Activated CD8-positive, alpha-beta memory T cell treated with anti-CD3 and anti-CD28 coated beads for 48 hours (primary cell): ENCODE results near the gene MTG2.

Source experiments
- DNase-seq, 3 experiments: peaks; one replicate each; pipeline ENCODE4 v3.0.0-alpha.2; 2020; ENCODE audit warnings: low read depth in 2 of 3, low spot score in 2 of 3

MTG2 gene

GRCh38 chr20:62182469-62183425, at the start of gene MTG2:
Gene MTG2, plus strand, starts transcription at chr20:62183028. Its CDS starts 10,393 bp downstream, at chr20:62193421.
- peak; percentile 78 to 88 (median 83) for DNase-seq

- DNase-seq: no peak
These were observed 49.6 kb upstream of the MTG2 start for GRCh38 chr20:62133051-62133845.

- no peak for DNase-seq
These were observed 49.0 kb upstream of the MTG2 start for GRCh38 chr20:62133864-62134263.

- no peak for DNase-seq
These were observed 48.0 kb upstream of the MTG2 start for GRCh38 chr20:62134735-62135231.

GRCh38 chr20:62135573-62136266, 47.1 kb upstream of the MTG2 start:
- DNase-seq: no peak

DNA sequence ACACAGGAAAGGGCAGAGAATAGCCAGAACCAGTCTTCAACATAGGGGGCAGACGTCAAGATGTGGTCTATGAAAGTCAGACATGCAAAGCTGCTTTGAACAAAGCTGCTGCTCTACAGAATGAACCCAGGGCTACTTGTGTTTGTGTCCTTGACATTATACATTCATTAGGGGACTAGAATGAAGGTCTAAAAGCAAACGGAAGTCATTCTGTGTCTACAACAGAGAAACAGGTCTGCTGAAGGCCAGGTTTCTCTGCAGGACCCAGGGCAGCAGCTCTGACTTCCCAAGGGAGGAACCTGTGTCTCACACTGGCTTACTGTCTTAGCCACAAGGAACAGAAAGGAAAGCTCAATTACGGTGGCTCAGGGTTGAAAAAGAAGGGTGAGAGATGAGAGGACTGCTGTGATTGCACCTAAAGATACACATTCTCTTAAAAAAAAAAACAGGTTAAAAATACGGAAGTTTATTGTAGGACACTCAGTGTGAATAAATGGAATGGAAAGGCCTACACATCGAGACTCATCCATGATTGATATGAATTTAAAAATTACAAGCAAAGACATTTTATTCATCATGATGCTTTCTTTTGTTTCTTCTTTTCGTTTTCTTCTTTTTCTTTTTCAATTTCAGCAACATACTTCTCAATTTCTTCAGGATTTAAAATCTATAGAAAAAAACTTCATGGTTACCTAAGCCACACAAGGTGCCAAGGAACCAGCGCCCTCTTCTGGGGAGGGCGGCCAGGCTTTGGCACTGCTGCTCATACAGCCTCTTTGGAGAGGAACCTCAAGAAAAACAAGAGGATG, 46.3 kb upstream of the MTG2 start:
- DNase-seq: no peak

GRCh38 chr20:62137092-62137384, 45.8 kb upstream of the MTG2 start:
- DNase-seq: no peak

DNA sequence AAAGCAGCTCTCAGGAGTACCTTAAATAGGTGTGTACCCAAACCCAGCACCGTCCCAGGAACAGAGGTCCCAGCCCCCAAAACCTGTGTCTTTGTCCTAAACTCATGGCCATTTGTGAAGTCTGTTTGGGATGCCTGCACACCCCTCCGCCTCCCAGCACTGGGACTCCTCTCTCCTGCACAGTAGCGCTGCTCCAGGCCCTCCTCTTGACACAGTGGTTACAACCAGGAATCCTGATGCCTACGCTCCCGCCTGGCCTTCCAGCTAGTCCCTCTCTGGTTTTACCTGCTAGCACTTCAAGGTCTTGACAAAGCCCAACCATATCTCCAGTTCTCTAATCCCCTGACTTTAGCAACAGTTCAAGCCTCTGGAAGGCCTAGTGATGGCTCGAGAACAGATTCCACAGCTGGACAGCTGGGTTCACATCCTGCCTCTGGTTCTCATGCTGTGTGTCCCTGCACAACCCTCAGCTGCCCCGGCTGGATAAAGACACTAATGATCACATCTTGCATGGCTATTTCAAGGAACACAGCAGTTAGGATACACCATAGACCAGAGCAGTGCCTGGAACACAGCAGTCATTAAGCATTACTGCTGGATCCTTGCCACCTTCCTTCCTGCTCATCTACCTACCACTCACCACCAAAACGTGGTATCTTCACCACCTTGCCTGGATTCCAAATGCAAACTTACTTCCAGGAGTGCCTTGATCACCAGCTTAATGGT, 45.2 kb upstream of the MTG2 start:
- no peak for DNase-seq

- DNase-seq: no peak
These were observed 44.7 kb upstream of the MTG2 start for GRCh38 chr20:62138204-62138543.

DNA sequence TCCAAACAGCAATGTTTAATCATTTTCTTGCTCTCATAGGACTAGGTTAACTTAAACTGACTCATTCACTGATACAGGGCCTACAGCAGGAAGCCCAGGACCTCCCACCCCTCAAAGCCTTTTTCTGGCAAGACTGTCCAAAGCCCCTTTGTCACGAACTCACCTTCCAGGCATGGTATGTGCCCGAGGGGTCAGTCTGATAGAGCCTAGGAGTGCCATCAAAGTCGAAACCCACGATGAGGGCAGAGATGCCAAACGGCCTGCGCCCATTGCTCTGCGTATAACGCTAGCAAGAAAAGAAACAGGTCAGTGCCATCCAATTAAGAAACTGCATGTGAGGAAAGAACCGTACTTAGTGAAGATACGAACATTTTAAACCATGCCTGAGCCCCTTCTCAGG, 43.9 kb upstream of the MTG2 start:
- DNase-seq: no peak

DNA sequence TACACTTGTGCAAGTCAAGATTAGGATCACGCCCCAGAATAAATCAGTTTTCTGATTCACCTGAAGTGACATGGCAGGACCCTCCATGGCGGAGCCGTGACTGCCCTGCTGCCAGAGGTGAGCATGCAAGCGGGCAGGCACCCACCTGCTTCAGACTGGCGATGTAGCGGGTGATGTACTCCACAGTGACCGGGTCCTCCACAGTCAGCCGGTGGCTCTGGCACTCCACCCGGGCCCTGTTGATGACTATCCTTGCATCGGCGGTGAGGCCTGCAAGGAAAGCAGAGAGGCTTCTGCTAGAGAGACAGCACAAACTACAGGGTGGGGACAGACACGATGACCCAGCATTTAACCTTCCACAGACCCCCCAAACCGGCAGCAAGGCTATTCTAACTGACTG, 43.2 kb upstream of the MTG2 start:
- no peak for DNase-seq

GRCh38 chr20:62141043-62141396, 41.8 kb upstream of the MTG2 start:
- no peak for DNase-seq

GRCh38 chr20:62141397-62142251, 41.2 kb upstream of the MTG2 start:
- DNase-seq: no peak

GRCh38 chr20:62142252-62143080, 40.4 kb upstream of the MTG2 start:
- no peak for DNase-seq

GRCh38 chr20:62143081-62143956, 39.5 kb upstream of the MTG2 start, which contains the start of the genes PSMA7 and SS18L1:
Gene PSMA7, minus strand, starts transcription at chr20:62143394. Its CDS starts 91 bp downstream, at chr20:62143303.
Gene SS18L1, plus strand, starts transcription at chr20:62143769. Its CDS starts 52 bp downstream, at chr20:62143821.
- peak; percentile 63 to 79 (median 71) for DNase-seq

DNA sequence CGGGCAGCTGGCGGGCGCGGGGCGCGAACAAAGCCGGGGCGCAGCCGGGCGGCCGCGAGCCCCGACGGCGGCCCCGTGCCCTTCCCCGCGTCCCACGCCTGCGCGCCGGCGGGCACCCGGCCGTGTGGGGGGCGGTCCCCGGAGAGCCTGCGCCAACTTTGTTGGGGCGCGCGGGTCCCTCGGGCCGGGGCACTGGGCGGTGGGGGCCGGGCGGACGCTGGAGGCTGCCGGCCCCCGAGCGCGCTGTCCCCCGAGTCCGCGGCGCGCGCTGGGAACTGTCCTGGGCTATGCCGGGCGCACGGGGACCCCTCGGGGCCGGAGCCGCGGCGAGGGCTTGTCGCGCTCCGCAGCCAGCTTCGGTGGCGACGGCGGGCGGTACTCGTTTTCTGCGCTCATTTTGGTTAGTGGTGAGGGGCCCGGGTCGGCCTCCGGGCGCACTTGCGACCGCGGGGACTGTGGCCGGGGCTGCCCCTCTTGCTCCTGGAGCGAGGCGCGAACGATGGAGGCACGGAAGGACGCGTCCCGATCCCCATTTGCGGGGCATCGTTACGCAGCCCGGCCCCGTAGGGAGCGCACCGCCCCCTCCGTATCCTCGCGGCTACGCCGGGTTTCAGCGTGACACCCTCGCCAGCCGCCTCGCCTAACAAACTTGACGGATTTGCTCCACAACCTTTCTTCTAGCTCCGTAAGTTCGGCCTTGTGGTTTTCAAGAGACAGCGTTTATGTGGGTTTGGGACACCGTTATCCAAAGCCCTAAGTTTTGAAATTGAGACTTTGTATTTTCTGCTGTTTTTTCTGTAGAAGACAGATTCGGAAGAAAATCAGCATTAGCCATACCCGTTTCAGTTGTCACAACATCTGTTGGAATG, 38.6 kb upstream of the MTG2 start:
- DNase-seq: no peak
